Measurements from ENCODE around the gene CARMIL1. TPM values are rescaled to one million over a fixed set of nuclear protein-coding genes. Genes with fewer than 3 reads are reported as not detected.

The CARMIL1 gene
- total and polyA plus RNA-seq, 2 of the 8 experiments (the other 6 are each of a cell fraction or from before 2014, with no cell fraction given), result 20.3 to 40.4 TPM

DNA sequence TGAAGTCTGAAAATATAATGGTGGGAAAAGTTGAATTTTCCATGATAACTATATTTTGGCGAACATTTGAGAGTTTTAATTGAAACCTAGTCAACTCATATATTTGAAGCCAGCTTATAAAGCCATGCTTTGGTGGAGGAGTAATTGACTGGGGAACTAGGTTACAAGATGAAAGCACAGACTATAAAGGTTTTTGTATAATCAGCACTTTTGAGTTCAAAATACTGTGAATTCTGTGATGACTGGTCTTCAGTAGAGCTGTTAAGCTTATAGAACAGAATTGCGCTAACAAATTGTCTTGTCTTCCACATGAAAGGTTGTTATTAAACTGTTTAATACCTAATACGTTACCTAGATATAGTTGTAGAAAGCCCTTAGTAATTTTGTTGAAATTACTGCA lies 213.8 kb downstream of the CARMIL1 start (continued):
- TF ChIP-seq, protein P1, sequence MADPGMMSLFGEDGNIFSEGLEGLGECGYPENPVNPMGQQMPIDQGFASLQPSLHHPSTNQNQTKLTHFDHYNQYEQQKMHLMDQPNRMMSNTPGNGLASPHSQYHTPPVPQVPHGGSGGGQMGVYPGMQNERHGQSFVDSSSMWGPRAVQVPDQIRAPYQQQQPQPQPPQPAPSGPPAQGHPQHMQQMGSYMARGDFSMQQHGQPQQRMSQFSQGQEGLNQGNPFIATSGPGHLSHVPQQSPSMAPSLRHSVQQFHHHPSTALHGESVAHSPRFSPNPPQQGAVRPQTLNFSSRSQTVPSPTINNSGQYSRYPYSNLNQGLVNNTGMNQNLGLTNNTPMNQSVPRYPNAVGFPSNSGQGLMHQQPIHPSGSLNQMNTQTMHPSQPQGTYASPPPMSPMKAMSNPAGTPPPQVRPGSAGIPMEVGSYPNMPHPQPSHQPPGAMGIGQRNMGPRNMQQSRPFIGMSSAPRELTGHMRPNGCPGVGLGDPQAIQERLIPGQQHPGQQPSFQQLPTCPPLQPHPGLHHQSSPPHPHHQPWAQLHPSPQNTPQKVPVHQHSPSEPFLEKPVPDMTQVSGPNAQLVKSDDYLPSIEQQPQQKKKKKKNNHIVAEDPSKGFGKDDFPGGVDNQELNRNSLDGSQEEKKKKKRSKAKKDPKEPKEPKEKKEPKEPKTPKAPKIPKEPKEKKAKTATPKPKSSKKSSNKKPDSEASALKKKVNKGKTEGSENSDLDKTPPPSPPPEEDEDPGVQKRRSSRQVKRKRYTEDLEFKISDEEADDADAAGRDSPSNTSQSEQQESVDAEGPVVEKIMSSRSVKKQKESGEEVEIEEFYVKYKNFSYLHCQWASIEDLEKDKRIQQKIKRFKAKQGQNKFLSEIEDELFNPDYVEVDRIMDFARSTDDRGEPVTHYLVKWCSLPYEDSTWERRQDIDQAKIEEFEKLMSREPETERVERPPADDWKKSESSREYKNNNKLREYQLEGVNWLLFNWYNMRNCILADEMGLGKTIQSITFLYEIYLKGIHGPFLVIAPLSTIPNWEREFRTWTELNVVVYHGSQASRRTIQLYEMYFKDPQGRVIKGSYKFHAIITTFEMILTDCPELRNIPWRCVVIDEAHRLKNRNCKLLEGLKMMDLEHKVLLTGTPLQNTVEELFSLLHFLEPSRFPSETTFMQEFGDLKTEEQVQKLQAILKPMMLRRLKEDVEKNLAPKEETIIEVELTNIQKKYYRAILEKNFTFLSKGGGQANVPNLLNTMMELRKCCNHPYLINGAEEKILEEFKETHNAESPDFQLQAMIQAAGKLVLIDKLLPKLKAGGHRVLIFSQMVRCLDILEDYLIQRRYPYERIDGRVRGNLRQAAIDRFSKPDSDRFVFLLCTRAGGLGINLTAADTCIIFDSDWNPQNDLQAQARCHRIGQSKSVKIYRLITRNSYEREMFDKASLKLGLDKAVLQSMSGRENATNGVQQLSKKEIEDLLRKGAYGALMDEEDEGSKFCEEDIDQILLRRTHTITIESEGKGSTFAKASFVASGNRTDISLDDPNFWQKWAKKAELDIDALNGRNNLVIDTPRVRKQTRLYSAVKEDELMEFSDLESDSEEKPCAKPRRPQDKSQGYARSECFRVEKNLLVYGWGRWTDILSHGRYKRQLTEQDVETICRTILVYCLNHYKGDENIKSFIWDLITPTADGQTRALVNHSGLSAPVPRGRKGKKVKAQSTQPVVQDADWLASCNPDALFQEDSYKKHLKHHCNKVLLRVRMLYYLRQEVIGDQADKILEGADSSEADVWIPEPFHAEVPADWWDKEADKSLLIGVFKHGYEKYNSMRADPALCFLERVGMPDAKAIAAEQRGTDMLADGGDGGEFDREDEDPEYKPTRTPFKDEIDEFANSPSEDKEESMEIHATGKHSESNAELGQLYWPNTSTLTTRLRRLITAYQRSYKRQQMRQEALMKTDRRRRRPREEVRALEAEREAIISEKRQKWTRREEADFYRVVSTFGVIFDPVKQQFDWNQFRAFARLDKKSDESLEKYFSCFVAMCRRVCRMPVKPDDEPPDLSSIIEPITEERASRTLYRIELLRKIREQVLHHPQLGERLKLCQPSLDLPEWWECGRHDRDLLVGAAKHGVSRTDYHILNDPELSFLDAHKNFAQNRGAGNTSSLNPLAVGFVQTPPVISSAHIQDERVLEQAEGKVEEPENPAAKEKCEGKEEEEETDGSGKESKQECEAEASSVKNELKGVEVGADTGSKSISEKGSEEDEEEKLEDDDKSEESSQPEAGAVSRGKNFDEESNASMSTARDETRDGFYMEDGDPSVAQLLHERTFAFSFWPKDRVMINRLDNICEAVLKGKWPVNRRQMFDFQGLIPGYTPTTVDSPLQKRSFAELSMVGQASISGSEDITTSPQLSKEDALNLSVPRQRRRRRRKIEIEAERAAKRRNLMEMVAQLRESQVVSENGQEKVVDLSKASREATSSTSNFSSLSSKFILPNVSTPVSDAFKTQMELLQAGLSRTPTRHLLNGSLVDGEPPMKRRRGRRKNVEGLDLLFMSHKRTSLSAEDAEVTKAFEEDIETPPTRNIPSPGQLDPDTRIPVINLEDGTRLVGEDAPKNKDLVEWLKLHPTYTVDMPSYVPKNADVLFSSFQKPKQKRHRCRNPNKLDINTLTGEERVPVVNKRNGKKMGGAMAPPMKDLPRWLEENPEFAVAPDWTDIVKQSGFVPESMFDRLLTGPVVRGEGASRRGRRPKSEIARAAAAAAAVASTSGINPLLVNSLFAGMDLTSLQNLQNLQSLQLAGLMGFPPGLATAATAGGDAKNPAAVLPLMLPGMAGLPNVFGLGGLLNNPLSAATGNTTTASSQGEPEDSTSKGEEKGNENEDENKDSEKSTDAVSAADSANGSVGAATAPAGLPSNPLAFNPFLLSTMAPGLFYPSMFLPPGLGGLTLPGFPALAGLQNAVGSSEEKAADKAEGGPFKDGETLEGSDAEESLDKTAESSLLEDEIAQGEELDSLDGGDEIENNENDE (IDR thresholded peaks at IDR 0.05; ENCODE audit: insufficient replicate concordance, low read length), result no peak

All from H1 (cell line).